GM06990 (cell line): ENCODE measurements around the gene ELK4.

Experiments used
- DNase-seq: peaks from one replicate; pipeline ENCODE4 v3.0.0-alpha.2; 2011; ENCODE audit not compliant: insufficient read length; ENCODE audit errors: extremely low read depth
- H3K27me3 ChIP-seq: replicated peaks from 2 replicates; pipeline ENCODE4 v1.6.0; 2011; ENCODE audit warnings: low read length; ENCODE audit not compliant: control insufficient read depth, insufficient read depth
- H3K36me3 ChIP-seq: 2 replicates; pipeline ENCODE4 v1.5.1; 2011; ENCODE audit warnings: low read length; ENCODE audit not compliant: control insufficient read depth, insufficient read depth
- H3K4me3 ChIP-seq: replicated peaks from 2 replicates; pipeline ENCODE4 v1.5.1; 2011; ENCODE audit warnings: low read depth, mild to moderate bottlenecking, control low read depth, low read length
- TF ChIP-seq, protein P1 (sequence below): IDR thresholded peaks from 2 replicates; pipeline ENCODE4 v1.5.1; 2011; ENCODE audit warnings: low read length, control low read depth, mild to moderate bottlenecking, inconsistent platforms; ENCODE audit not compliant: insufficient read depth, poor library complexity, severe bottlenecking

ELK4 gene

GRCh38 chr1:205631768-205632668 is at the start of gene ELK4:
Gene ELK4, minus strand, starts transcription at chr1:205632011. Its CDS starts 8,129 bp downstream, at chr1:205623882.
- Histone ChIP-seq H3K4me3 (peak within 1 kb of the TSS; percentile 85), H3K36me3 (no peaks in the 10 kb centered on the region), H3K27me3 (no peaks in the 10 kb centered on the region)
- peak; percentile 97 for DNase-seq
- TF ChIP-seq, protein P1, sequence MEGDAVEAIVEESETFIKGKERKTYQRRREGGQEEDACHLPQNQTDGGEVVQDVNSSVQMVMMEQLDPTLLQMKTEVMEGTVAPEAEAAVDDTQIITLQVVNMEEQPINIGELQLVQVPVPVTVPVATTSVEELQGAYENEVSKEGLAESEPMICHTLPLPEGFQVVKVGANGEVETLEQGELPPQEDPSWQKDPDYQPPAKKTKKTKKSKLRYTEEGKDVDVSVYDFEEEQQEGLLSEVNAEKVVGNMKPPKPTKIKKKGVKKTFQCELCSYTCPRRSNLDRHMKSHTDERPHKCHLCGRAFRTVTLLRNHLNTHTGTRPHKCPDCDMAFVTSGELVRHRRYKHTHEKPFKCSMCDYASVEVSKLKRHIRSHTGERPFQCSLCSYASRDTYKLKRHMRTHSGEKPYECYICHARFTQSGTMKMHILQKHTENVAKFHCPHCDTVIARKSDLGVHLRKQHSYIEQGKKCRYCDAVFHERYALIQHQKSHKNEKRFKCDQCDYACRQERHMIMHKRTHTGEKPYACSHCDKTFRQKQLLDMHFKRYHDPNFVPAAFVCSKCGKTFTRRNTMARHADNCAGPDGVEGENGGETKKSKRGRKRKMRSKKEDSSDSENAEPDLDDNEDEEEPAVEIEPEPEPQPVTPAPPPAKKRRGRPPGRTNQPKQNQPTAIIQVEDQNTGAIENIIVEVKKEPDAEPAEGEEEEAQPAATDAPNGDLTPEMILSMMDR, result peak; percentile 86

GRCh38 chr1:205681364-205681763 is 49.6 kb upstream of the ELK4 start:
- TF ChIP-seq, protein P1, result no peak

DNA sequence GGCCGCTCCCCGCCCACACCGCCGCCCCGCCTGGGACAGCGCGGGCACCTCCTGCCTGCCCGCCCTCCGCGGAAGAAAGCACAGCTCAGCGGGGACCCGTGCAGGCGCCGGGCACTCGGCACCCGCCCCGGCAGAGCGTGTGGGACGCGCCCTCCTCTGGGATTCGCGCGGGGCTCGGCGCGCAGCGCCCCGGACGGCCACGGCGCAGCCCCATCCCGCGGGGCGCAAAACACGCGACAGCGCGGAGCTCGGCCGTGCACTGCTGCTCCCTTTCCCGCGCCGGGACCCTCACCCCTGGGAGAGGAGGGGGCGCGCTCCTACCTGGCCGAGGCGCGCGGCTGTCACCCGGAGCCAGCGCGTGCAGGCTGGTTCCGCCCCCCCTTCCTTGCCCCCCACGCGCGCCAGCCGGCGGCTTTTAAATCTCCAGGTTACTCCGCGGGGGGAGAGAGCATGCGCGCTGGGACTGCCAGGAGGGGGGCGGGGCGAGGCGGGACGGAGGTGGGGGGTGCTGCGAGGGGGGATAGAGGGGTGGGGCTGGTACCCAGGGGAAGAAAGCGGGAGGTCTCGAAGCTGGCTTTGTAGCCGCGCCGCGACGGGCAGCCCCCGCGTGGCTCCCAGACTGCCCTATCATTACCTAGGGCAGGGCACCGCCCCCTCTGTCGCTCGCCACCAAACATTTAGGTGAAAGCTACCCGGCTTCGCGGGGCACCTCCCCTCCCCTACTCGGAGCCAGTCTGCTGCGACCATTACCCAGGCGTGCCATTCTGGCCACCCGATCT is 48.5 kb upstream of the ELK4 start, which contains the start of gene SLC45A3:
Gene SLC45A3, minus strand, starts transcription at position 437 of the 779 bp plus-strand sequence. CDS start 15,853 bp downstream, outside the sequence.
- TF ChIP-seq, protein P1, result no peak
- no peaks in the 10 kb centered on the region for H3K36me3 ChIP-seq
- H3K27me3 ChIP-seq, result no peaks in the 10 kb centered on the region; the same call in none of the 2 replicates
- no peak for DNase-seq
- H3K4me3 ChIP-seq, result peak within 1 kb of the TSS; percentile 65

More at GRCh38 chr1:205681364-205681763, 49.6 kb upstream of the ELK4 start:
- H3K27me3 ChIP-seq, result no peaks in the 10 kb centered on the region; the same call in none of the 2 replicates
- H3K4me3 ChIP-seq, result no peak overlapping the region
- DNase-seq, result no peak
- no peaks in the 10 kb centered on the region for H3K36me3 ChIP-seq

- no peak overlapping the region for H3K4me3 ChIP-seq
- no peaks in the 10 kb centered on the region for H3K36me3 ChIP-seq
- no peaks in the 10 kb centered on the region; the same call in none of the 2 replicates for H3K27me3 ChIP-seq
- DNase-seq, result no peak
- TF ChIP-seq, protein P1, result no peak
Measured at GRCh38 chr1:205678286-205679111, 46.7 kb upstream of the ELK4 start.

GRCh38 chr1:205677167-205677566 is 45.4 kb upstream of the ELK4 start:
- no peaks in the 10 kb centered on the region; the same call in none of the 2 replicates for H3K27me3 ChIP-seq
- H3K36me3 ChIP-seq, result no peaks in the 10 kb centered on the region
- H3K4me3 ChIP-seq, result no peak overlapping the region
- TF ChIP-seq, protein P1, result no peak
- no peak for DNase-seq
